DMS53 (cell line): ENCODE data around the gene SRGAP2B.
"Not testable (repeated sequence)": the region's sequence is repeated elsewhere in the genome, so short reads cannot be mapped to it uniquely, and the experiment has no call there.

Experiments
- DNase-seq: peaks from one replicate; lab custom pipeline; 2025; lab: John Stamatoyannopoulos, UW

Gene SRGAP2B

DNA sequence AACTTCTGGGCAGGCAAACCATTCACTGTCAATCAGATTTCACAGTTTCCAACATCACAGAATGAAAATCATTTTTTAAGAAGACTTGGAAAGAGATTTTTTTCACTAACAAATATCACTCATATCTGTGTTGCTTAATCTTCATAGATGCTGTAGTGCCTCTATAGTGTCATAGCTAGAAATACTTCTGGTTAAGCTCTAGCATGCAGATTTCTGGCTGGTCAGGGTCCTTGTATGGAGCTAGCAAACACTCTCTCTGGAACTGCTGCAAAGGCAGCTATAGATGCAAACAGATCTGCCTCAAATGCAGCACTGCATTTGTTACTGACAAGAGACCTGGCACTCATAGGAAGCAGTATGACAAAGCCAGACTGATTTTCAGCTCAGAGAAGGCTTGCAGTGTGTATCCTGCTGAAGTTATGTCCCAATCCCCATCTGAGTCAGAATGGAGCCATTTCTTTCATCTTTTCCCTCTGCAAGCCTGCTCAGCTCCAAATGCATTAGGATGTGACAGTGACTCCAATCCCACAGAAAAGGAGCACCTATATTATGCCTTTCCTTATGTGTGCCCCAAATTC lies 99.2 kb downstream of the SRGAP2B start:
- DNase-seq, result not testable (repeated sequence)

DNA sequence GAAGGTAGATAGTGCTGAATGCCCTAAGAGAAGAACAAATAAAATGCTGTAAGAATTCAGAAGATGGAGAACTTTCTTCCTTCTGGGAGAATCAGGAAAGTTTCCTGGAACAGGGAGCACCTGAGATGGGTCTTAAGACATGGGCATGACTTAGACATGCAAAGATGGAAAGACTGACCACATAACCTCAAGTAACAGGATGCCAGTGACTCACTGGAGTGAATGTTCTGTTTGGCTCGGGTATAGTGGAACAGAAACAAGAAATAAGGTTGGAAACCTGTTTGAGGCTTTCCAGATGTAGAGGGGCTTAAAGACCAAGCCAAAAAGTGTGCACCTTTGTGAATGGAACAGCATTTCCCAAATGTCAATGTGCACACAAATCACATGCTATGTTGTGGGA lies 102.2 kb downstream of the SRGAP2B start:
- not testable (repeated sequence) for DNase-seq

DNA sequence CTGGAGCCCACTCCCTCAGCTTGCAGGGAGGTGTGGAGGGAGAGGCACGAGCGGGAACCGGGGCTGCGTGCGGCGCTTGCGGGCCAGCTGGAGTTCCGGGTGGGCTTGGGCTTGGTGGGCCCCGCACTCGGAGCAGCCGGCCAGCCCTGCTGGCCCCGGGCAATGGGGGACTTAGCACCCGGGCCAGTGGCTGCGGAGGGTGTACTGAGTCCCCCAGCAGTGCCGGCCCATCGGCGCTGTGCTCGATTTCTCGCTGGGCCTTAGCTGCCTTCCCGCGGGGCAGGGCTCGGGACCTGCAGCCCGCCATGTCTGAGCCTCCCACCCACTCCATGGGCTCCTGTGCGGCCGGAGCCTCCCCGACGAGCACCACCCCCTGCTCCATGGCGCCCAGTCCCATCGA lies 104.5 kb downstream of the SRGAP2B start:
- not testable (repeated sequence) for DNase-seq

DNA sequence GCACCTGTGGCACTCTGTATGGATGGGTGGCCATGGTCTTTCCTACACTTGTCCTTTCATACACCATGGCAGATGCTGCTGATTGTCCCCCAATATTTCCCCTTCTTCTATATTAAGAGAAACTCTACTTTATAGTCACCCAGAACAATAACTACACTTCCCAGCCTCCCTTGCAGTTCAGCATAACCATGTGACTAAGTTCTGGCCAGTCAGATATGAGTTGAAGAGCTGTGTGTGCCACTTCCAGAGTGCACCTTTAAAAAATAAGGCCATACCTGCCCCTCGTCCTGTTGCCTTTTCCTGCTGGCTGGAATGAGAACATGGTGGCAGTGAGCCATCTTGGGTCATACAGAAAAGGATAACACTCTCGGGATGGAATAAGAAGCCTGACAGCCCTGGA lies 108.0 kb downstream of the SRGAP2B start:
- not testable (repeated sequence) for DNase-seq

DNA sequence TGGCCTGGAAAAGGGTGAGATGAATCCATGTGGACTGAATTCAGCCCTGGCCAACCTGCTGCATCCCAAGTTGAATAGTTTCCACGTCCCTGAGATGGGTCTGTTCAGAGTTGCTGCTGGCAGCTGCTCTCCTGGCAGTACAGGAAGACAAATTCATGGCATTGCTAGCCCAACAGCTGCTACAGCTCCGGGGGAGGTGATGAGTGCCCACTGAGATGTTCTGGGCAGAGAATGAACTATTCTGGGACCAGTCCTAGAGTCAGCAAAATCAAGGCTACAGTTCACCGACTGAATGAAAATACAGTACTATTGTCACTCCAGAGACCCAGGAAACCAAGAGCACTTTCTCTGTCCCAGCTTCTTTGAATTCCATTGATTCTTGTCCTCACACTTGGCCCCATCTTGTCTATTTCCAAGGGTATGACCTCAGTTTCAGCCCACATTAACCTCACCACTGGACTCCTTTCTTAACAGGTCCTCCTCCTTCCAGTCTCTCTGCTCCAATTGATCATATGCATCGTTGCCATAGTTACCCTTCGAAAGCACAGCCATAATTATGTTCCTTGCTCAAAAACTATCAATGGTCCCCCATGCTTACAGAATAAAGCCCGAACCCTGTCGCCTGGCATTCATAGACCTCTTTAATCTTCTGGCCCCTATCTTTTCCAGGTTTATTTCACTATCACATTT lies 108.8 kb downstream of the SRGAP2B start:
- DNase-seq, result not testable (repeated sequence)

DNA sequence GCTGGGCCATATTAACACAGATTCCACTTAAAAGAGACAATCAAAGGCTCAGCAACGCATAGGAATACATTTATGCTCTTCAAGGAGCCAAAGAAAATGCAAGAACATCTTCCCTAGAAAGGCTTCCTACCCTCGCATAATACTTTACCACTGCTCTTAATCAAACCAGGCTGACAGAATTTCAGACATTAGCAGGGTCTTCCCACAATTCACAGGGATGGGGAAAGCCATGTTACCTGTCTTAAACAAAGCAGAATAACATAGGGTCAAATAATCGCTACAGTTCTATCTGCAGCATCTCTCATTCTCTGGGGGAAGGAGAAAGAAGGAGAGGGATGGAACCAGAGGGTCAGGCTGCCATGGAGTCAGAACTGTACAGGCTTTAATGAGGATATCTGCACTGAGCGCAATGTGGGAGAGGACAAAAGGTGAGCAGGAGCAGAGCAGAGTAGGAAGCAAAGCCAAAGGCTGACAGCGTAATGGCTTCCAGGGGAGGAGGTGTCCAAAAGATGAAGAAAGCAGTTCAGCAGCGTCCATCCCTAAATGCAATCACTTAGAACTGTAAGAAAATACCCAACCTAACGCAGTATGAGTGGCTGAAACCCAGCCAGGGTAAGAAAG lies 109.5 kb downstream of the SRGAP2B start:
- not testable (repeated sequence) for DNase-seq

DNA sequence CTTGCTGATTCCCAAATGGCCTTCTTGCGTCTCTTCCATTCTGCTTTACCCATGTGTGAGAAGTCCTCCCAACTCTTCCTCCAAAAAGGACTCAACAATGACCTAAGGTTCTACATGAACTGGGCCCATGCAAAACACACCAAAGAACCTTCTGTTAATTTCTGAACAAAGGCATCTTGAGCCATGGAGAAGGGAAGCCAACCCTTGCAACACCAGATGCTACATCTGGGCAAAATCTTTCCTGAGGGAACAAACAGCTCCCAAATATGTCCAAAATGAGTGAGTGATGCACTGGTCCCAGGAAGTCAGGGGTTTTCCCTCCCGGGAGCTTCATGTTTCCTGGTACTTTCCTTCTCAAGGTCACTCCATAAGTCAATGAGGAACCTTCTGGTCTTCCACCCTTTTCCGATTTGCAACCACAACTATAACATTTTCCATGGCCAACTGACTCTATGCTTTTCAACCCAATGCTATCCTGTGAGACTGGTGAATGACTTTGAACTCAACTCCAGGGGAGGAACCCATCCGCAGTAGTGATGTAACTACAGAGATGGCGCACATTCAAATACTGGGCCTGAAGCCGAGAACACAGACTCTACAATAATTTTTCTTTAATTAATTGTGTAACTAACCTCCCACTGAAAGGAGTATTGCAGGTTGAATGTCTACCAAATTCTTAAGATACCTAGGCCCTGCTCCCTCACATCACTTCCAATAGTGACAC lies 112.2 kb downstream of the SRGAP2B start:
- not testable (repeated sequence) for DNase-seq

DNA sequence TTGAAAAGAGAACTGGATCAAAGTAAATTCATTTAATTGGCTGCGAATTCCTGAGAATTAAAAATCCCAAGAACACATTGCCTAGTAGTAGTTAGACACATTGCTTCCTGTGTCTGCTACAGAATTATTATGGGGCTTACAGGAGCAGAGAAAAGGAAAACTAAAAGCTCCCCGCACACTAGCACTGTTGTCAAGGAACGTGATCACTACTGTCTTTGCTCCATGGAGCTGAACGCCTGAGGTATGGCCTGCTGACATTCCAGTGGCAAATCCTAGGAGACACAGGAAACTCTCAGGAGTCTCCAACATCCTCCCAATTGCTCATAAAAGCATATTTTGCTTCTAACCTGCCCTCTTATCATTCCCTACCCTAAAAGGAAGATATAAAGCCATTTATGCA lies 114.0 kb downstream of the SRGAP2B start:
- not testable (repeated sequence) for DNase-seq

DNA sequence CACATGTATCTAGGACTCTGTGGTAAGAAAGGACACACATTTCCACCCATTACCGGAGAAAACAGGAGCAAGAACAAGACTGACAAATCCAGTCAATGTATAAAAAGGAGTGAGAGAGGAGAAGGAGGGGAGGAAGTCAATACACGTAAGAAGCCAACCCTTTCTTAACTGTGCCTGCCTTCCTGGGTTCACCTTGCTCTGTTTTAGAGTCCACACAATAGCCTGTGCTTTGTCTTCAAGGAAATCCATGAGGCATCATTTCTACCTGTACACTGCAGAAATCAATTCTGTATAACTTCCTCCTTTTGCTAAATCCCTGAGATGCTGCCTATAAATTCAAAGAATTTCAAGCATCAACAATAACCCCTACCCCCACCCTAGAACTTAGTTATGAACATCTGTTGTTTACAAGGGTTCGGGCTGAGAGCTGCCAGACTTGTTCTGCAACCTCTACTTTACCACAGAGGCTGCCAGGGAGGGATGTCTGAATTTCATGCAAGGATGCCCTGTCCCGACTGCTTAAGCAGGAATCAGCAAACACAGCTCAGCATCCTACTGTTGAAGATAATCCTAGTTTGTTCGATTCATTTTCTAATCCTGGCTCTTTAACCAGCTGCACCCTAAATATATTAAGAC lies 115.0 kb downstream of the SRGAP2B start:
- DNase-seq, result not testable (repeated sequence)

DNA sequence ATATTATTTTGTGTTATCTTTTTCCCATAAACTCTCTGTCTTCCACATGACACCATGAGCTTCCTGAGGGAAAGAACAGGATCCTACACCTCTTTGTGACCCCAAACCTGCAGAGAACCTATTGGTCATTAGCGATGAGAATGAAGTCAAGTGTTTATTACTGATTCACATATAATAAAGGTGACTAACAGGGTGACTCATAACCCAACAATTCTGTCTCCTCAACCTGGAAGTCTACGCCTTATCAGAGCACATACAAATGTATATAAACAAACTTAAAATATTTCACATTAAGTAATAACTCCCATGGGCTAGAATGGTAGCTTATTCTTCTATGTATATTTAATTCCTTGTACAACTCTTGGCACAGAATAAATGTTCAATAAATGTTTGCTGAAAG lies 117.3 kb downstream of the SRGAP2B start:
- not testable (repeated sequence) for DNase-seq

DNA sequence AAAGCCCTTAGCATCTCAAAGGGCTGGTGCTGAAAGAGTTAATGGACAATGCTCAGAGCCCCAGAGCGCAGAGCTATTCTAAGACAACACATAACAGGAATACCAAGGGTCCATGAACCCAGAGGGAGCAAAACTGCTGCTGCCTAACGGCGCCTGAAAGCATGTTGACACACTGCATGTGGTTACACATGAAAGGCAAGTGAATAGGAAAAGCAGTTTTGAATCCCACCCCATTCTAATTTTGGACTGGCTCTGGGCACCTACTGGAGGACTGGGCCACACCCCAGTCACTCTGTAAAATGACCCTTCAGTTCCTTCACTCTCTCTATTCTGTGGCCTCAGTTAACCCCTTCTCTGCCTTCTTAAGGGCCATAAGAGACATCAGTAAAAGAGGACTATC lies 123.2 kb downstream of the SRGAP2B start:
- not testable (repeated sequence) for DNase-seq

DNA sequence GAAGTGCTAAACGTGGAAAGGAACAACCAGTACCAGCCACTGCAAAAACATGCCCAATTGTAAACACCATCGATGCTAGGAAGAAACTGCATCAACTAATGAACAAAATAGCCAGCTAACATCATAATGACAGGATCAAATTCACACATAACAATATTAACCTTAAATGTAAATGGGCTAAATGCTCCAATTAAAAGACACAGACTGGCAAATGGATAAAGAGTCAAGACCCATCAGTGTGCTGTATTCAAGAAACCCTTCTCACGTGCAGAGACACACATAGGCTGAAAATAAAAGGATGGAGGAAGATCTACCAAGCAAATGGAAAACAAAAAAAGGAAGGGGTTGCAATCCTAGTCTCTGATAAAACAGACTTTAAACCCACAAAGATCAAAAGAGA lies 128.6 kb downstream of the SRGAP2B start:
- DNase-seq, result not testable (repeated sequence)

DNA sequence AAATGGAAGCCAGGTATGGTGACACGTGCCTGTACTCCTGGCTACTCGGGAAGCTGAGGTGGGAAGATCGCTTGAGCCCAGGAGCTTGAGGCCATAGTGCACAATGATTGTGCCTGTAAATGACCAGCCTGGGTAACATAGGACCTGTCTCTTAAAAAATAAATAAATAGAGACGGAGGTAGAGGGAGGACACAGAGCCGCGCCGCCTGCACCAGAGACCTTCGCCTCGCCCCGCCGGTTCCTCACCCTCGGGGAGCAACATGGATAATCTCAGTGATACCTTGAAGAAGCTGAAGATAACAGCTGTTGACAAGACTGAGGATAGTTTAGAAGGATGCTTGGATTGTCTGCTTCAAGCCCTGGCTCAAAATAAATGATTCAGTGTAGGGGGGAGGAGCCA lies 130.4 kb downstream of the SRGAP2B start:
- DNase-seq, result not testable (repeated sequence)

DNA sequence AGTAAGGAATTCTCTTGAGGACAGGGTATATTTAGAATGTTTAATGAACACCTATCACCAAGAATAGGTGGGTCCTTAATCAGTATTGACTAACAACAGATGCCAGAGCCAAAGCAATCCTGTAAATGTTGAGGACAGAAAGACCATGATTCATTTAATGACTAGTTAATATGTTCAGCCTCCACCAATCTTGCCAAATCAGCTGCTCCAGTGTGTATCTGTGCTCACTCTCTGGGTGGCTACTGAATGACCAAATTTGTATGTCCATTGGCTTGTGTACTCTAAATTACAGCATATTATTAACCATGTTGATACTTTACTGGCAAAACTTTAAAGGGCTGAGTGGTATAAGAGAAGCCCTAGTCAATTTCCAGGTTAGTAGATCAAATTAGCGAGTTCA lies 130.9 kb downstream of the SRGAP2B start:
- DNase-seq, result not testable (repeated sequence)

DNA sequence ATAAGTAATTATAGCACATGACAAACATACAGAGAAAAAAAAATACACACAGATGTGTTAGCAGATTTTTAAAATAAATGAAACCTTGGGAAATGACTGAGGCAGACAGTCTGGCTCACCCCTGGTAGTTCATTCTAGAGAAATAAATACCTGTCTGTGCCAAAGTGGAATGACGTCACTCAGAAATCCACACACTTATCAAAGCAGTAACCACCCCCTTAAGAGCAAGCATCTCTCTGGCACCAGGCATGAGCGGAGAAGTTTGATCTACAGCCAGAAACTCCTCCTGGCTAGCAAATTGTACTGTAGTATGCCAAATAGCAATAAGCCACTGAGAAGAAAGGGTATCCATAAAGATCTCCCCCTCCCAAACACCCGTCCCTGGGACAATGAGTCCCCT lies 131.6 kb downstream of the SRGAP2B start:
- not testable (repeated sequence) for DNase-seq

DNA sequence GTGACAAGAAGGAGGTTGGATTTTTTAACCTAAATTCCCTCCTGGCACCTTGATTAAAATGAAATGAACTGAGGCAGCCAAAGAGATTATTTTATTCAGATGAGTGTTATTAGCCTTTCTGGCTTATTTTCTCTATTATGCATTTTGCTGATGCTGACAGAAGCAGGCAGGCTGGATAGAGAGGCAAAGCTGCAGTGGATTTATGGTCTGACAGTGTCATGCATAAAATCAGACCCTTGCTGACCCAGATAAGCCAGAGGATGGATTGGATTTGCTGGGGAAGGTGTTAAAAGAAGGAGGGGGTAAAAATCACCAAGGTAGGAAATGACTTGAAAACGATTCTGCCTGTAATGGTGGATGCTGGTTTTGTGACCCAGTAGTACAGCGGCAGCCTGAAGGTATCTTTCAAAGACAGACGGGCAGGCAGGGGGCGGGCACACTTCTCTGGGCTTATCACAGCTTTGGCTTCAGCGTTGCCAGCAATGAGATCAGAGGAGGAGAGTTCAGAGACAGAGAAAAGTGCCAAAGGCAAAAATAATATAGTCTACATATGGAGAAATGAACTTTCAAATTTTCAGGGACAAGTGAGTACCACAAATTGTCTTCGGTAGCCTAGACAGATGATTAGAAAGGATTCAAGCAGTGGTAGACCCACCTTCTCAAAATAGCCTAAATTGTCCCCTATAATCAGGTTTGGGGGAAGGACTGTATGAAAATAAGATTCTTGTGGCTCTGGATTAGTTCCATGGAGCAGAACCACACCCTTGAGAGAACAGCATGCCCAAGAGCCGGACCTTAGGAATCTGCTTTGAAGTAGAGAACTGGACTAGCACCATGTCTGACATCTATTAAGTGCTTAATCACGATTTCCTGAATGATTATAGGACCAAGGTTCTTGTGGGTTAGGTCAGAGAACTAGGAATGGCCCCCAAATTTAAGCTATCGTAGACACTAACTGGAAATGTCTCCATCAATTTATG lies 133.2 kb downstream of the SRGAP2B start:
- not testable (repeated sequence) for DNase-seq

DNA sequence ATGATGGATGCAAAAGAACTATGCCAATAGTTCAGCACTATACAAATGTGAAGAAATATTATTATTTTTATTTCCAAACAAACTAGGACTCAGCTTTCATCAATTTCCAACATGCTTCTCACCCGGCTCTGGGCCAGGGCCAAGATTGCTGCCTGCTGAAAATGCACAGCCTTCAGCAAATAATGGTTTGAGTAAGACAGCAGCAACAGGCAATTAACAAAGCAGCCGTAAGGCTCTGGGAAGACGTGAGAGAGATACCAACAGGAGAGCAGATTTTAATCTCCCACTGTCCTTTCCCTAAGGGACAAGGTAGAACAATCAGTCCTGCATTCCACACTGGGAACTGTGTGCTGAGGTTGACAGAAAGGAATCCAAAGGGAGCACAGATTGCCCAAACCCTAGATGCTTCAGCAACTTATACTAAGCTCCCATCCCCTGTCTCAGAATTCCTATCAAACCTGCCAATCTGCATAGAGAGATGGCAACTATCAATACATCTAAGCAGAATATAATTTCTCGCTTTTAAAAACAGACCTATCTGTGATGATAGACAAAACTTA lies 134.1 kb downstream of the SRGAP2B start:
- DNase-seq, result not testable (repeated sequence)

DNA sequence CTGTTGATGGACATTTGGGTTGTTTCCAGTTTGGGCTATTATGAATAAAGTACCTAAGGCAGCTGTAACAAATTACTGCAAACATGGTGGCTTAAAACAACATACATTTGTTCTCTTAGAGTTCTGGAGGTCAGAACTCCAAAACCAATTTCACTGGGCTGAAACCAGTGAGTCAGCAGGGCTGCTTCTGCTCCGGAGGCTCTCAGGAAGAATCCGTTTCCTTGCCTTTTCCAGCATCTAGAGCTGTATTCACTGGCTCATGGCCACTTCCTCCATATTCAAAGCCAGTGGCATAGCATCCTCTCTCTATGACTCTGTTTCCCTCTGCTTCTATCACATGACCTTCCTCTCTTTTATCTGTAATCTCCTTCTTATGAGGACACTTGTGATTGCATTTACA lies 146.7 kb downstream of the SRGAP2B start:
- not testable (repeated sequence) for DNase-seq

DNA sequence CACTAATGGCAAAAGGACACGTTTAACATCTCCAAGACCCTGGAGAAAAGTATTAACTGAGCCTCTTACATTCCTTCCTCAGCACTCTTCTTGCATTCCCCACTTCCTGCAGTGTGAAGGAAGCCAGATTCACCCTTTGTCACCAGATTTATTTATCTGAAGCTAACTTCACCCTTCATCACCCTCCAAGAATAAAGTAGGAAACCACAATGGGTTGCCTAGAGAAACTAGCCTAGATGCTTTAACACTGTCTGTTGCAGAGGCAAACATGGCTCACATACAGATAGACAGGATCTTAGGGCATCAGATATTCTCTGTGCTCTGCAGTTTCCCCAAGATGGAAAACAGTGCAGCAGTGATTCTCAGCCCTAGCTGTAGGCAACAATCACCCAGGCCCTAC lies 147.6 kb downstream of the SRGAP2B start:
- DNase-seq, result not testable (repeated sequence)
